ENCODE results near the gene NRXN2.
"Not testable (repeated sequence)": the region's sequence is repeated elsewhere in the genome, so short reads cannot be mapped to it uniquely, and the experiment has no call there.

Gene NRXN2

GRCh38 chr11:64566915-64567891, 155.8 kb downstream of the NRXN2 start:
- H3K4me3 ChIP-seq (ENCODE audit: low read length in 2 of 2) = no peak overlapping the region
- H3K9ac ChIP-seq (ENCODE audit: low read length in 2 of 2) = no peak overlapping the region
- no peaks in the 10 kb centered on the region for H3K27me3 ChIP-seq (ENCODE audit: control insufficient read depth in 1 of 2, insufficient read depth in 2 of 2, low read length in 2 of 2)
- H3K4me1 ChIP-seq (ENCODE audit: control insufficient read depth, insufficient read depth, low read length) = peaks cover 3% of the 10 kb centered on the region
- no peak overlapping the region for H3K27ac ChIP-seq (ENCODE audit: low read length)
- no peaks in the 10 kb centered on the region for H3K36me3 ChIP-seq (ENCODE audit: control insufficient read depth in 2 of 2, insufficient read depth in 2 of 2, low read length in 2 of 2)
- no peaks in the 10 kb centered on the region for H3K9me3 ChIP-seq (ENCODE audit: control insufficient read depth in 2 of 2, low read length in 2 of 2)

GRCh38 chr11:64566042-64566914, 156.7 kb downstream of the NRXN2 start:
- peaks cover 3% of the 10 kb centered on the region for H3K4me1 ChIP-seq (ENCODE audit: control insufficient read depth, insufficient read depth, low read length)
- no peak overlapping the region for H3K27ac ChIP-seq (ENCODE audit: low read length)
- no peak overlapping the region for H3K4me3 ChIP-seq (ENCODE audit: low read length in 2 of 2)
- H3K36me3 ChIP-seq (ENCODE audit: control insufficient read depth in 2 of 2, insufficient read depth in 2 of 2, low read length in 2 of 2) = no peaks in the 10 kb centered on the region
- no peak overlapping the region for H3K9ac ChIP-seq (ENCODE audit: low read length in 2 of 2)
- no peaks in the 10 kb centered on the region for H3K9me3 ChIP-seq (ENCODE audit: control insufficient read depth in 2 of 2, low read length in 2 of 2)
- no peaks in the 10 kb centered on the region for H3K27me3 ChIP-seq (ENCODE audit: control insufficient read depth in 1 of 2, insufficient read depth in 2 of 2, low read length in 2 of 2)

GRCh38 chr11:64564947-64565889, 157.8 kb downstream of the NRXN2 start:
- Histone ChIP-seq H3K9ac (ENCODE audit: low read length in 2 of 2) (no peak overlapping the region), H3K9me3 (ENCODE audit: control insufficient read depth in 2 of 2, low read length in 2 of 2) (no peaks in the 10 kb centered on the region), H3K27me3 (ENCODE audit: control insufficient read depth in 1 of 2, insufficient read depth in 2 of 2, low read length in 2 of 2) (peaks cover 0 to 3% of the 10 kb centered on the region in 2 donors), H3K27ac (ENCODE audit: low read length) (no peak overlapping the region), H3K4me1 (ENCODE audit: control insufficient read depth, insufficient read depth, low read length) (peaks cover 3% of the 10 kb centered on the region), H3K36me3 (ENCODE audit: control insufficient read depth in 2 of 2, insufficient read depth in 2 of 2, low read length in 2 of 2) (no peaks in the 10 kb centered on the region), H3K4me3 (ENCODE audit: low read length in 2 of 2) (no peak overlapping the region)

- H3K27ac ChIP-seq (ENCODE audit: low read length) = no peak overlapping the region
- no peak overlapping the region for H3K9ac ChIP-seq (ENCODE audit: low read length in 2 of 2)
- H3K4me3 ChIP-seq (ENCODE audit: low read length in 2 of 2) = no peak overlapping the region
- no peaks in the 10 kb centered on the region for H3K9me3 ChIP-seq (ENCODE audit: control insufficient read depth in 2 of 2, low read length in 2 of 2)
- peaks cover 3% of the 10 kb centered on the region for H3K4me1 ChIP-seq (ENCODE audit: control insufficient read depth, insufficient read depth, low read length)
- H3K36me3 ChIP-seq (ENCODE audit: control insufficient read depth in 2 of 2, insufficient read depth in 2 of 2, low read length in 2 of 2) = no peaks in the 10 kb centered on the region
- peaks cover 0 to 3% of the 10 kb centered on the region in 2 donors for H3K27me3 ChIP-seq (ENCODE audit: control insufficient read depth in 1 of 2, insufficient read depth in 2 of 2, low read length in 2 of 2)
Measured at GRCh38 chr11:64564419-64564818, 158.6 kb downstream of the NRXN2 start.

GRCh38 chr11:64563966-64564365, 159.0 kb downstream of the NRXN2 start:
- no peaks in the 10 kb centered on the region for H3K9me3 ChIP-seq (ENCODE audit: control insufficient read depth in 2 of 2, low read length in 2 of 2)
- peaks cover 3% of the 10 kb centered on the region for H3K4me1 ChIP-seq (ENCODE audit: control insufficient read depth, insufficient read depth, low read length)
- H3K27me3 ChIP-seq (ENCODE audit: control insufficient read depth in 1 of 2, insufficient read depth in 2 of 2, low read length in 2 of 2) = peaks cover 0 to 3% of the 10 kb centered on the region in 2 donors
- H3K4me3 ChIP-seq (ENCODE audit: low read length in 2 of 2) = no peak overlapping the region
- H3K27ac ChIP-seq (ENCODE audit: low read length) = no peak overlapping the region
- no peaks in the 10 kb centered on the region for H3K36me3 ChIP-seq (ENCODE audit: control insufficient read depth in 2 of 2, insufficient read depth in 2 of 2, low read length in 2 of 2)
- no peak overlapping the region for H3K9ac ChIP-seq (ENCODE audit: low read length in 2 of 2)

DNA sequence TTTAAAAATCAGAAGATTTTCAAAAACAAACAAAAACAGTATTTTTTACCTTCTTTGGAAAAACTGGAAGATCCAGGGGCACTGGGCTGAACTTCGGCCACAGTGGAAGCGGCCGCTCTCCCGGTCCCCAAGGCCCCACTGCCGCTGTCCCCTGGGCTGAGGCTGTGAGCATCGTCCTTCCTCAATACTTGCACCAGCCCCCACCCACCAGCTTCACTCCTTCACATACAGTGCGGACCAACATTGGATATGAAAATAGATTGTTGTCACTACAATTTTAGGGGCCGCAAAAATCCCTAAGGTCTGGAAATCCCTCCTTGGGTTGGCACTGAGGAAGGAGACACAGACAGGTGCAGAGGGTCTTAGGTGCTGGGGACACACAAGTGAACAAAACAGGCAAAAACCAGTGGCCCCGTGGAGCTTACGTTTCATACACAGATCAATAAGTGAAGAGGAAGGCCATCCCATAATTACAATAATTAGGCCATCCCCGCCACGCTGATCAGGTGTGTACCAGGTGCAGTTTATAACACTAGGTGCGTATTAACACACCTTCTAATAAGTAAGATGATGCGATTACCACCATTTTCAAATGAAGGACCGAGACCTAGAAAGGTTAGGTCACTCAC, 160.2 kb downstream of the NRXN2 start:
- H3K36me3 ChIP-seq (ENCODE audit: control insufficient read depth in 2 of 2, insufficient read depth in 2 of 2, low read length in 2 of 2) = no peaks in the 10 kb centered on the region
- H3K9ac ChIP-seq (ENCODE audit: low read length in 2 of 2) = no peak overlapping the region
- peaks cover 0 to 3% of the 10 kb centered on the region in 2 donors for H3K27me3 ChIP-seq (ENCODE audit: control insufficient read depth in 1 of 2, insufficient read depth in 2 of 2, low read length in 2 of 2)
- H3K27ac ChIP-seq (ENCODE audit: low read length) = no peak overlapping the region
- H3K4me1 ChIP-seq (ENCODE audit: control insufficient read depth, insufficient read depth, low read length) = peaks cover 3% of the 10 kb centered on the region
- H3K4me3 ChIP-seq (ENCODE audit: low read length in 2 of 2) = no peak overlapping the region
- H3K9me3 ChIP-seq (ENCODE audit: control insufficient read depth in 2 of 2, low read length in 2 of 2) = no peaks in the 10 kb centered on the region

DNA sequence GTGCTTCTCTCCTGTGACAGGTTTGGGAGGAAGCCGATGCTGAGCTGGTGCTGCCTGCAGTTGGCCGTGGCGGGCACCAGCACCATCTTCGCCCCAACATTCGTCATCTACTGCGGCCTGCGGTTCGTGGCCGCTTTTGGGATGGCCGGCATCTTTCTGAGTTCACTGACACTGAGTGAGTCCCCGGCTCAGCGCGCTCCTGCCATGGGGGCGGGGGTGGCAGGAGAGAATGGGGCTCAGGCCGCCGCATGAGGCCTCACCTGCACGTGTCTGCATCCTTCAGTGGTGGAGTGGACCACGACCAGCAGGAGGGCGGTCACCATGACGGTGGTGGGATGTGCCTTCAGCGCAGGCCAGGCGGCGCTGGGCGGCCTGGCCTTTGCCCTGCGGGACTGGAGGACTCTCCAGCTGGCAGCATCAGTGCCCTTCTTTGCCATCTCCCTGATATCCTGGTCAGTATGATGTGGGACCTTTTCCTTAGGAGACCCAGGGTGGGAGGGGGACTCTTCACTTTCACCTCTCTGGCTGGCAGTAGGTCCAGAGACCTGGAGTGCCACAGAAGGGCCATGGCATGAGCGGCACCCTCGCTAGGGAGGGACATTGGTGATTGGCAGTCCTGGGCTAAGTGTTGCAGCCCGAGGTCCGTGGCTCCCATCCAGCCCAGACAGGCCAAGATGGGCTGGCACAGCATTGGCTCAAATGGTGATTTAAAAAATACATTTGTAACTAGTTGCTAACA, 160.8 kb downstream of the NRXN2 start:
- Histone ChIP-seq H3K9me3 (ENCODE audit: control insufficient read depth in 2 of 2, low read length in 2 of 2) (no peaks in the 10 kb centered on the region), H3K27me3 (ENCODE audit: control insufficient read depth in 1 of 2, insufficient read depth in 2 of 2, low read length in 2 of 2) (peaks cover 0 to 3% of the 10 kb centered on the region in 2 donors), H3K4me3 (ENCODE audit: low read length in 2 of 2) (no peak overlapping the region), H3K27ac (ENCODE audit: low read length) (no peak overlapping the region), H3K4me1 (ENCODE audit: control insufficient read depth, insufficient read depth, low read length) (peaks cover 3% of the 10 kb centered on the region), H3K9ac (ENCODE audit: low read length in 2 of 2) (no peak overlapping the region), H3K36me3 (ENCODE audit: control insufficient read depth in 2 of 2, insufficient read depth in 2 of 2, low read length in 2 of 2) (no peaks in the 10 kb centered on the region)

- H3K4me3 ChIP-seq (ENCODE audit: low read length in 2 of 2); H3K27me3 ChIP-seq (ENCODE audit: control insufficient read depth in 1 of 2, insufficient read depth in 2 of 2, low read length in 2 of 2); H3K36me3 ChIP-seq (ENCODE audit: control insufficient read depth in 2 of 2, insufficient read depth in 2 of 2, low read length in 2 of 2); H3K9me3 ChIP-seq (ENCODE audit: control insufficient read depth in 2 of 2, low read length in 2 of 2); H3K4me1 ChIP-seq (ENCODE audit: control insufficient read depth, insufficient read depth, low read length); H3K9ac ChIP-seq (ENCODE audit: low read length in 2 of 2); H3K27ac ChIP-seq (ENCODE audit: low read length): not testable (repeated sequence)
Measured at GRCh38 chr11:64561429-64561828, 161.6 kb downstream of the NRXN2 start.

GRCh38 chr11:64560941-64561340, 162.1 kb downstream of the NRXN2 start:
- Histone ChIP-seq H3K4me3 (ENCODE audit: low read length in 2 of 2) (no peak overlapping the region), H3K36me3 (ENCODE audit: control insufficient read depth in 2 of 2, insufficient read depth in 2 of 2, low read length in 2 of 2) (no peaks in the 10 kb centered on the region), H3K27ac (ENCODE audit: low read length) (no peak overlapping the region), H3K9ac (ENCODE audit: low read length in 2 of 2) (no peak overlapping the region), H3K4me1 (ENCODE audit: control insufficient read depth, insufficient read depth, low read length) (no peaks in the 10 kb centered on the region), H3K9me3 (ENCODE audit: control insufficient read depth in 2 of 2, low read length in 2 of 2) (no peaks in the 10 kb centered on the region), H3K27me3 (ENCODE audit: control insufficient read depth in 1 of 2, insufficient read depth in 2 of 2, low read length in 2 of 2) (peaks cover 0 to 3% of the 10 kb centered on the region in 2 donors)

Measured in stomach smooth muscle (tissue), 2 donors.